Left hindlimb (tissue), 1 donor: ENCODE data around the gene GTF3C2.
A peak's percentile ranks its signal among the peaks of the same experiment; 100 is the strongest.
"Not testable (repeated sequence)": the region's sequence is repeated elsewhere in the genome, so short reads cannot be mapped to it uniquely, and the experiment has no call there.

Experiments
- DNase-seq: peaks from one replicate; pipeline ENCODE4 v3.0.0-alpha.2; 2018

The GTF3C2 gene

GRCh38 chr2:27370816-27371620 is 14.5 kb upstream of the GTF3C2 start:
- peak; percentile 42 for DNase-seq

GRCh38 chr2:27370026-27370815 is 13.7 kb upstream of the GTF3C2 start, which contains the start of the genes EIF2B4 and SNX17:
TSS of gene EIF2B4 (minus strand) at chr2:27370338. CDS start at chr2:27370314, 24 bp downstream.
TSS of gene SNX17 (plus strand) at chr2:27370616. CDS start at chr2:27370744, 128 bp downstream.
- DNase-seq, result peak; percentile 100

GRCh38 chr2:27369471-27370025 is 13.0 kb upstream of the GTF3C2 start:
- DNase-seq, result no peak

GRCh38 chr2:27363933-27364332 is 7.4 kb upstream of the GTF3C2 start:
- DNase-seq, result no peak

GRCh38 chr2:27362678-27363420 is 6.3 kb upstream of the GTF3C2 start:
- DNase-seq, result no peak

GRCh38 chr2:27356056-27356381 is 545 bp downstream of the GTF3C2 start:
- DNase-seq, result no peak

GRCh38 chr2:27354597-27354927 is 2.0 kb downstream of the GTF3C2 start:
- no peak for DNase-seq

GRCh38 chr2:27353762-27354596 is 2.6 kb downstream of the GTF3C2 start:
- no peak for DNase-seq

- not testable (repeated sequence) for DNase-seq
Observed at GRCh38 chr2:27353386-27353761, 3.2 kb downstream of the GTF3C2 start.

GRCh38 chr2:27351802-27352598 is 4.6 kb downstream of the GTF3C2 start:
- DNase-seq, result no peak

GRCh38 chr2:27350106-27350693 is 6.4 kb downstream of the GTF3C2 start:
- DNase-seq, result no peak

- DNase-seq, result no peak
Observed at GRCh38 chr2:27347641-27348040, 8.9 kb downstream of the GTF3C2 start.

- no peak for DNase-seq
Observed at GRCh38 chr2:27336173-27336572, 20.4 kb downstream of the GTF3C2 start.

GRCh38 chr2:27335311-27335710 is 21.3 kb downstream of the GTF3C2 start:
- DNase-seq, result no peak

GRCh38 chr2:27324720-27325119 is 31.8 kb downstream of the GTF3C2 start:
- no peak for DNase-seq

GRCh38 chr2:27323596-27324285 is 32.8 kb downstream of the GTF3C2 start:
- no peak for DNase-seq

- DNase-seq, result peak; percentile 94
Observed at GRCh38 chr2:27322766-27323595, 33.6 kb downstream of the GTF3C2 start, which contains the start of gene MPV17. TSS of gene MPV17 (minus strand) at chr2:27323097. CDS start at chr2:27322517, 580 bp downstream.

- DNase-seq, result no peak
Observed at GRCh38 chr2:27322301-27322765, 34.2 kb downstream of the GTF3C2 start.

GRCh38 chr2:27320958-27321543 is 35.5 kb downstream of the GTF3C2 start:
- DNase-seq, result peak; percentile 44
